ENCODE data around the gene CLDN18. TPM values are rescaled to one million over a fixed set of nuclear protein-coding genes. Genes with fewer than 3 reads are reported as not detected.

The CLDN18 gene
- total RNA-seq (2022; extraction: Qiagen RNA extraction; ENCODE audit: low read depth) = not detected in 5 replicates

DNA sequence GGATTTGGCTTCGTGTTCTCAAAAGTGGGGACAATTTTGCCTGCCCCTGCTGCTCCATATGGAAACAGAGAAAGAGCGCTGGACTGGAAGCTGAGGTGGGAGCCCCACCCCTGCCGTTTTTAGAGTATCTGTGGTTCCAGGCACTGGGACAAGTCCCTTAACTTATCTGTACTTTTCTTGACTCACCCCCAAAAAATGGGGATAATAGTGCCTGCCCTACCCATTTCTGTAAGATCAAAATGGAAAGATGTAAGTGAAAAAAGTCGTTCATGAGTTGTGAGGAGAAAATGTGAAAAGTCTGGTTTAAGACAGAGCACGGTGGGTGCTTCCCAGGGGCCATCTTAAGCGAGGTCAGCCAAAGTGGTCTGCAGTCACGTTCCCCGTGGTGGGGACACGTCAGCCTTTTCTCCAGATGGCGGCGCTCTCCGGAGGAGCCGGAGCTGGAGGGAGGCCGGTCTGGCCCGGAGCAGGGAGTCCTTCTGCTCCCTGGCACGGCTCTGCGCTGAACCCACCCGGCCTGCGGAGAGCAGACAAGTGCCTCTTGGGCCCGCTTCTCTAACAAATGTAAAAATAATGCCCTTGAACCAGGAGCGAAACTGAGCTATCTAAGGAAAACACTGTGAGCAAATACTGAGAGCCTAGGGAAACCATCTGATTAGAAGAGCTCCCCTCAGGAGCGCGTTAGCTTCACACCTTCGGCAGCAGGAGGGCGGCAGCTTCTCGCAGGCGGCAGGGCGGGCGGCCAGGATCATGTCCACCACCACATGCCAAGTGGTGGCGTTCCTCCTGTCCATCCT is at the start of gene CLDN18:
Gene CLDN18 (plus strand): TSS at position 690 of the 797 bp plus-strand sequence. CDS start 61 bp downstream, at position 751.

Other genes starting within 250 kb of the CLDN18 start
- not detected in 5 replicates for gene SOX14, start 245.8 kb upstream of the CLDN18 start, total RNA-seq (2022; extraction: Qiagen RNA extraction; ENCODE audit: low read depth)
- gene DZIP1L, start 105.4 kb downstream of the CLDN18 start, total RNA-seq (2022; extraction: Qiagen RNA extraction; ENCODE audit: low read depth) = 4.9 to 7.8 TPM (median 6.5 TPM) in 5 replicates
- gene A4GNT, start 122.2 kb downstream of the CLDN18 start, total RNA-seq (2022; extraction: Qiagen RNA extraction; ENCODE audit: low read depth) = not detected in 5 replicates
- 8.5 to 13.5 TPM (median 12.4 TPM) in 5 replicates for gene DBR1, start 164.8 kb downstream of the CLDN18 start, total RNA-seq (2022; extraction: Qiagen RNA extraction; ENCODE audit: low read depth)
- 25.7 to 29.0 TPM (median 26.9 TPM) in 5 replicates for gene ARMC8, start 177.1 kb downstream of the CLDN18 start, total RNA-seq (2022; extraction: Qiagen RNA extraction; ENCODE audit: low read depth)

All from A549 treated with RU486 at 1 μM for 4 hours (cell line).